ENCODE results near the gene C12orf42.

The C12orf42 gene

GRCh38 chr12:103314786-103315185 is 181.0 kb downstream of the C12orf42 start:
- no peak for TF ChIP-seq CTCF (IDR thresholded peaks at IDR 0.05; ENCODE audit: insufficient read depth, low read length, poor library complexity, severe bottlenecking)
- DNase-seq (ENCODE audit: extremely low read depth, insufficient read length) = no peak

DNA sequence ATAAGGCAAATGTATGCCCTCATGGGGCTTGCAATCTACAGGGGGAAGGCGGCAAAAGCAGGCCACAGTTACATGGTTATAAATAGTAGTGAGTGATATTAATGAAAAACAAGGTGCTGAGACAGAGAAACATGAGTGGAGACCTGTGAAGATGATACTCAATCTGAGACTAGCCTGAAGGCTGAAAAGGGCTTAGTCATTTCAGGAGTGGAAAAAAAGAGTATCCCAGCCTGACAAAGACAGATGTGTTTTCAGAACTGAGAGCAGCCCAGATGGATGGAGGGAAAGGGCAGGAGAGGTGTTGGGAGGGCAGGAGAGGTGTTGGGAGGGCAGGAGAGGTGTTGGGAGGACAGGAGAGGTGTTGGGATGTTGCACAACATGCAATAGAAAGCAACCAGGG is 181.9 kb downstream of the C12orf42 start:
- Histone ChIP-seq H3K27me3 (replicated peaks; ENCODE audit: control insufficient read depth, insufficient read depth, low read length) (no peaks in the 10 kb centered on the region), H3K36me3 (ENCODE audit: control insufficient read depth, insufficient read depth, low read length) (no peaks in the 10 kb centered on the region), H3K4me3 (replicated peaks; ENCODE audit: low read depth, low read length) (no peak overlapping the region)
- DNase-seq (ENCODE audit: extremely low read depth, insufficient read length) = peak; percentile 36
- TF ChIP-seq CTCF (IDR thresholded peaks at IDR 0.05; ENCODE audit: insufficient read depth, low read length, poor library complexity, severe bottlenecking) = no peak

More at GRCh38 chr12:103314786-103315185, 181.0 kb downstream of the C12orf42 start:
- H3K27me3 ChIP-seq (replicated peaks; ENCODE audit: control insufficient read depth, insufficient read depth, low read length) = no peaks in the 10 kb centered on the region
- H3K36me3 ChIP-seq (ENCODE audit: control insufficient read depth, insufficient read depth, low read length) = no peaks in the 10 kb centered on the region
- no peak overlapping the region for H3K4me3 ChIP-seq (replicated peaks; ENCODE audit: low read depth, low read length)

- no peak for TF ChIP-seq CTCF (IDR thresholded peaks at IDR 0.05; ENCODE audit: insufficient read depth, low read length, poor library complexity, severe bottlenecking)
- H3K4me3 ChIP-seq (replicated peaks; ENCODE audit: low read depth, low read length) = no peak overlapping the region
- H3K27me3 ChIP-seq (replicated peaks; ENCODE audit: control insufficient read depth, insufficient read depth, low read length) = no peaks in the 10 kb centered on the region
- H3K36me3 ChIP-seq (ENCODE audit: control insufficient read depth, insufficient read depth, low read length) = no peaks in the 10 kb centered on the region
- DNase-seq (ENCODE audit: extremely low read depth, insufficient read length) = no peak
Measured at GRCh38 chr12:103312742-103313354, 182.9 kb downstream of the C12orf42 start.

DNA sequence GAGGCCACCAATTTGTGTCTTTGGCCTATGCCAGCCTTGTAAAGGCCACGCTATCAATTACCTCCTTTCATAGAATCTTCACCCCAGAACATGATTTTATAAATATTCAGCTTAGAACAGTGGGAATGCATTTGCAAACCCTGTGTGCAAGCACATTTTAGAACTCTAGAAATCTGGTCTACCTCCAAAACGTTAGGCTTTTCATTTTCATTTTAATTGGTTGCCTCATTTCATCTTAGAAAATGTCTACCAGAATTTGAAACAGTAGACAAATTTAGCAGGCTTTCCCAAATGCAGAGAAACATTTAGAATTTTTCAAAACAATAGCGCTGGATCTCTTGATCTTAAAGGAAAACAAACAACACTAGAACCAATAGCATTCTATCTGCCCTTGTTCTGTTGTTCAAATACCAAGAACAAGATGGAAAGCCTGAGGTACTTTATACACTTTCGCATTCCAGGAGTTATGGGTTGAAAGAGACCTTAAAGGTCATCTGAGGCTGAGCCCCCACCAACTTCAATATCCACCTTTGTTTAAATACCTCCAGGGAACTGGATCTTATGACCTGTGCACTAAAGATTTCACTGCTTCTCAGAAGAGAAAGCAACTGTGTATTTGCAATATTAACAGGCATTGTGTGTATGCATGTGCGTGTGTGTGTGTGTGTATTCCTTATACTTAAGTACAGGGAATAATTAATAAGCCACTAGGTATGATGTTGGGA is 185.1 kb downstream of the C12orf42 start:
- Histone ChIP-seq H3K36me3 (ENCODE audit: control insufficient read depth, insufficient read depth, low read length) (no peaks in the 10 kb centered on the region), H3K4me3 (replicated peaks; ENCODE audit: low read depth, low read length) (no peak overlapping the region), H3K27me3 (replicated peaks; ENCODE audit: control insufficient read depth, insufficient read depth, low read length) (no peaks in the 10 kb centered on the region)
- TF ChIP-seq CTCF (IDR thresholded peaks at IDR 0.05; ENCODE audit: insufficient read depth, low read length, poor library complexity, severe bottlenecking) = no peak
- DNase-seq (ENCODE audit: extremely low read depth, insufficient read length) = no peak

DNA sequence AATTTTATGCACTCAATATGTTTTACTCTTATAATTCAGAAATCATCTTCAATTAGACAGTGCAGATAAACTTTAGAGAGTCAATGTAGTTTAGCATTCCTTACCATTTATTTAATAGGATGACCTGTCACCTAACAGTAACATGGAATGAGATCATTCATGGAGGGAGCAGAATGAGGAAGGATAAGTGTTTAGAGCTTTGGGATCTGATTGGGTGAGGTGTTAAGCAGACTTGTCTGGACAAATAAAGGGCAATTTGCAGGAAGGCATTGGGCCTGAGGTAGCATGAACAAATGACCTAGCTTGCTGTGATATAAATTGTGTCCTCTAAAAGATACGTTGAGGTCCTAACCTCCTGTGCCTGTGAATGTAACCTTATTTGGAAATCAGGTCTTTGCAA is 187.4 kb downstream of the C12orf42 start:
- H3K27me3 ChIP-seq (replicated peaks; ENCODE audit: control insufficient read depth, insufficient read depth, low read length) = no peaks in the 10 kb centered on the region
- TF ChIP-seq CTCF (IDR thresholded peaks at IDR 0.05; ENCODE audit: insufficient read depth, low read length, poor library complexity, severe bottlenecking) = no peak
- H3K4me3 ChIP-seq (replicated peaks; ENCODE audit: low read depth, low read length) = no peak overlapping the region
- no peak for DNase-seq (ENCODE audit: extremely low read depth, insufficient read length)
- H3K36me3 ChIP-seq (ENCODE audit: control insufficient read depth, insufficient read depth, low read length) = no peaks in the 10 kb centered on the region

Measured in GM06990 (cell line).